Astrocyte (in vitro differentiated cells and primary cell): ENCODE measurements around the gene SND1.

Experiments
- EZH2 ChIP-seq: IDR thresholded peaks from 2 replicates; pipeline ENCODE4 v1.6.1; 2012; ENCODE audit warnings: mild to moderate bottlenecking, low read length, inconsistent platforms; ENCODE audit not compliant: insufficient read depth
- TF ChIP-seq, protein P1 (sequence below): IDR thresholded peaks from 2 replicates; pipeline ENCODE4 v1.5.1; 2011; ENCODE audit warnings: low read depth, mild to moderate bottlenecking, inconsistent platforms, low read length, moderate library complexity; ENCODE audit not compliant: insufficient read depth

- TF ChIP-seq, protein P1, sequence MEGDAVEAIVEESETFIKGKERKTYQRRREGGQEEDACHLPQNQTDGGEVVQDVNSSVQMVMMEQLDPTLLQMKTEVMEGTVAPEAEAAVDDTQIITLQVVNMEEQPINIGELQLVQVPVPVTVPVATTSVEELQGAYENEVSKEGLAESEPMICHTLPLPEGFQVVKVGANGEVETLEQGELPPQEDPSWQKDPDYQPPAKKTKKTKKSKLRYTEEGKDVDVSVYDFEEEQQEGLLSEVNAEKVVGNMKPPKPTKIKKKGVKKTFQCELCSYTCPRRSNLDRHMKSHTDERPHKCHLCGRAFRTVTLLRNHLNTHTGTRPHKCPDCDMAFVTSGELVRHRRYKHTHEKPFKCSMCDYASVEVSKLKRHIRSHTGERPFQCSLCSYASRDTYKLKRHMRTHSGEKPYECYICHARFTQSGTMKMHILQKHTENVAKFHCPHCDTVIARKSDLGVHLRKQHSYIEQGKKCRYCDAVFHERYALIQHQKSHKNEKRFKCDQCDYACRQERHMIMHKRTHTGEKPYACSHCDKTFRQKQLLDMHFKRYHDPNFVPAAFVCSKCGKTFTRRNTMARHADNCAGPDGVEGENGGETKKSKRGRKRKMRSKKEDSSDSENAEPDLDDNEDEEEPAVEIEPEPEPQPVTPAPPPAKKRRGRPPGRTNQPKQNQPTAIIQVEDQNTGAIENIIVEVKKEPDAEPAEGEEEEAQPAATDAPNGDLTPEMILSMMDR = no peak
- no peak for TF ChIP-seq EZH2
Observed at GRCh38 chr7:128123291-128124037, 471.5 kb downstream of the SND1 start.
